PC-9 (cell line): ENCODE results near the gene PKHD1.

Experiments used
- EZH2 ChIP-seq: fragments of 200-600 bp; sonication (generic); IDR thresholded peaks from 2 replicates; pipeline ENCODE4 v1.8.0; 2017; ENCODE audit warnings: antibody characterized with exemption, low read depth
- TF ChIP-seq, protein P1 (sequence below): fragments of 200-600 bp; sonication (generic); conservative IDR thresholded peaks from 2 replicates; pipeline ENCODE4 v1.6.1; 2017; ENCODE audit warnings: mixed run types, antibody characterized with exemption, mild to moderate bottlenecking, moderate library complexity

DNA sequence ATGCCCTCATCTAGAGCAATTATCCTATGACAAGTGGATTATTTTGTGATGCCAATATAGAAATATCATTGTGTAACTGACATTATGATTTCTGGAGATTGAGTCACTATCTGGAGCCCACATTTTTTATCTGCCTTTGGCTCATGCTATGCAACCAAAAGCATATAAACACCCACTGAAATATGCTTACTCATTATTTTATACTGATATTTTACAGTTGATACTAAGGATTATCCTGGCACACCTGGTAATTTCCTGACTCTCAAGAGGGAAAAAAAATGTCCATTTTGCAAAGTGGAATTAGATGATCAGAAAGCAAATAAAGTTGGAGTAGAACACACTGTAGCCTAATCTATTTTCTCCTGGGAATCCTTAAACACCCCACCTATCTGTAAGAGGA, 154.5 kb downstream of the PKHD1 start:
- TF ChIP-seq, protein P1, sequence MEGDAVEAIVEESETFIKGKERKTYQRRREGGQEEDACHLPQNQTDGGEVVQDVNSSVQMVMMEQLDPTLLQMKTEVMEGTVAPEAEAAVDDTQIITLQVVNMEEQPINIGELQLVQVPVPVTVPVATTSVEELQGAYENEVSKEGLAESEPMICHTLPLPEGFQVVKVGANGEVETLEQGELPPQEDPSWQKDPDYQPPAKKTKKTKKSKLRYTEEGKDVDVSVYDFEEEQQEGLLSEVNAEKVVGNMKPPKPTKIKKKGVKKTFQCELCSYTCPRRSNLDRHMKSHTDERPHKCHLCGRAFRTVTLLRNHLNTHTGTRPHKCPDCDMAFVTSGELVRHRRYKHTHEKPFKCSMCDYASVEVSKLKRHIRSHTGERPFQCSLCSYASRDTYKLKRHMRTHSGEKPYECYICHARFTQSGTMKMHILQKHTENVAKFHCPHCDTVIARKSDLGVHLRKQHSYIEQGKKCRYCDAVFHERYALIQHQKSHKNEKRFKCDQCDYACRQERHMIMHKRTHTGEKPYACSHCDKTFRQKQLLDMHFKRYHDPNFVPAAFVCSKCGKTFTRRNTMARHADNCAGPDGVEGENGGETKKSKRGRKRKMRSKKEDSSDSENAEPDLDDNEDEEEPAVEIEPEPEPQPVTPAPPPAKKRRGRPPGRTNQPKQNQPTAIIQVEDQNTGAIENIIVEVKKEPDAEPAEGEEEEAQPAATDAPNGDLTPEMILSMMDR: no peak
- no peak for TF ChIP-seq EZH2
